GM18505 (cell line): ENCODE measurements around the gene WDR93.

Experiments used
- ATAC-seq: cut with Tn5 transposase; IDR thresholded peaks from one replicate; pipeline ENCODE4 v1.9.1; 2021; ENCODE audit not compliant: unreplicated experiment
- POLR2A ChIP-seq: IDR thresholded peaks from 4 replicates; pipeline ENCODE4 v1.6.1; 2011; ENCODE audit warnings: borderline replicate concordance; ENCODE audit not compliant: insufficient read depth, insufficient read length; ENCODE audit errors: extremely low read depth

Gene WDR93

GRCh38 chr15:89792106-89792805, 101.6 kb downstream of the WDR93 start:
- no peak for ATAC-seq
- TF ChIP-seq POLR2A: no peak
